DOHH2 (cell line): ENCODE results near the gene GFM1.

Experiments used
- H3F3A ChIP-seq: fragments of 200-600 bp; sonication (generic), shearing (Covaris generic); 2 replicates; pipeline ENCODE4 v1.6.0; 2016; ENCODE audit warnings: antibody characterized with exemption, mild to moderate bottlenecking; ENCODE audit not compliant: control insufficient read depth, insufficient read depth
- H3K27ac ChIP-seq: fragments of 200-600 bp; sonication (generic); 2 replicates; pipeline ENCODE4 v1.5.1; 2014; ENCODE audit warnings: low read depth, mild to moderate bottlenecking, low read length, moderate library complexity
- H3K27me3 ChIP-seq: fragments of 200-600 bp; sonication (generic); 2 replicates; pipeline ENCODE4 v1.6.1; 2014; ENCODE audit warnings: mild to moderate bottlenecking, low read length, mixed read lengths; ENCODE audit not compliant: control insufficient read depth
- H3K36me3 ChIP-seq: fragments of 200-600 bp; sonication (generic); 2 replicates; pipeline ENCODE4 v1.6.1; 2014; ENCODE audit warnings: mild to moderate bottlenecking, low read length, moderate library complexity, mixed read lengths; ENCODE audit not compliant: control insufficient read depth
- H3K4me1 ChIP-seq: fragments of 200-600 bp; sonication (generic); 2 replicates; pipeline ENCODE4 v1.6.1; 2014; ENCODE audit warnings: mild to moderate bottlenecking, low read length, mixed read lengths; ENCODE audit not compliant: control insufficient read depth
- H3K4me2 ChIP-seq: fragments of 200-600 bp; sonication (generic); 2 replicates; pipeline ENCODE4 v1.6.0; 2014; ENCODE audit warnings: mild to moderate bottlenecking, low read length, moderate library complexity
- H3K4me3 ChIP-seq: fragments of 200-600 bp; sonication (generic); 2 replicates; pipeline ENCODE4 v1.5.1; 2014; ENCODE audit warnings: mild to moderate bottlenecking, low read length, mixed read lengths
- H3K79me2 ChIP-seq: fragments of 200-600 bp; sonication (generic); 2 replicates; pipeline ENCODE4 v1.6.1; 2014; ENCODE audit warnings: mild to moderate bottlenecking, low read length, mixed read lengths; ENCODE audit not compliant: control insufficient read depth
- H3K9me2 ChIP-seq: fragments of 200-600 bp; sonication (generic); replicated peaks from 2 replicates; pipeline ENCODE4 v1.6.1; 2014; ENCODE audit warnings: mild to moderate bottlenecking, low read length, mixed read lengths; ENCODE audit not compliant: control insufficient read depth
- H3K9me3 ChIP-seq: fragments of 200-600 bp; sonication (generic); 2 replicates; pipeline ENCODE4 v1.6.1; 2014; ENCODE audit warnings: antibody characterized with exemption, low read length, mixed read lengths; ENCODE audit not compliant: control insufficient read depth, insufficient read depth
- H4K20me1 ChIP-seq: fragments of 200-600 bp; sonication (generic); 2 replicates; pipeline ENCODE4 v1.6.0; 2014; ENCODE audit warnings: low read depth, mild to moderate bottlenecking, antibody characterized with exemption, low read length, moderate library complexity; ENCODE audit not compliant: control insufficient read depth, insufficient read depth
- CTCF ChIP-seq: fragments of 200-600 bp; sonication (generic); IDR thresholded peaks from one replicate; pipeline ENCODE4 v1.5.1; 2014; ENCODE audit warnings: antibody characterized with exemption, mild to moderate bottlenecking, low read depth, low read length; ENCODE audit not compliant: poor library complexity, severe bottlenecking
- EZH2phosphoT487 ChIP-seq: fragments of 200-600 bp; sonication (generic); IDR thresholded peaks from 2 replicates; pipeline ENCODE4 v1.6.1; 2017; ENCODE audit warnings: borderline replicate concordance, mild to moderate bottlenecking, antibody characterized with exemption, low read length, moderate library complexity, mixed read lengths

Gene GFM1

GRCh38 chr3:158709666-158710083 is 65.3 kb downstream of the GFM1 start:
- Histone ChIP-seq H3K4me2 (no peak overlapping the region), H3K36me3 (peaks cover 21% of the 10 kb centered on the region), H3K4me1 (no peaks in the 10 kb centered on the region), H3K79me2 (no peaks in the 10 kb centered on the region), H3K27me3 (no peaks in the 10 kb centered on the region), H4K20me1 (no peaks in the 10 kb centered on the region), H3F3A (no peaks in the 10 kb centered on the region), H3K9me3 (no peaks in the 10 kb centered on the region), H3K9me2 (no peaks in the 10 kb centered on the region), H3K27ac (no peak overlapping the region), H3K4me3 (no peak overlapping the region)
- TF ChIP-seq CTCF (no peak), EZH2phosphoT487 (no peak)

GRCh38 chr3:158710601-158711000 is 66.3 kb downstream of the GFM1 start:
- Histone ChIP-seq H3K9me3 (no peaks in the 10 kb centered on the region), H3K27ac (no peak overlapping the region), H3F3A (no peaks in the 10 kb centered on the region), H4K20me1 (no peaks in the 10 kb centered on the region), H3K79me2 (no peaks in the 10 kb centered on the region), H3K4me1 (no peaks in the 10 kb centered on the region), H3K9me2 (no peaks in the 10 kb centered on the region), H3K36me3 (peaks cover 21% of the 10 kb centered on the region), H3K4me3 (no peak overlapping the region), H3K4me2 (no peak overlapping the region), H3K27me3 (no peaks in the 10 kb centered on the region)
- no peak for TF ChIP-seq CTCF
- TF ChIP-seq EZH2phosphoT487: no peak

DNA sequence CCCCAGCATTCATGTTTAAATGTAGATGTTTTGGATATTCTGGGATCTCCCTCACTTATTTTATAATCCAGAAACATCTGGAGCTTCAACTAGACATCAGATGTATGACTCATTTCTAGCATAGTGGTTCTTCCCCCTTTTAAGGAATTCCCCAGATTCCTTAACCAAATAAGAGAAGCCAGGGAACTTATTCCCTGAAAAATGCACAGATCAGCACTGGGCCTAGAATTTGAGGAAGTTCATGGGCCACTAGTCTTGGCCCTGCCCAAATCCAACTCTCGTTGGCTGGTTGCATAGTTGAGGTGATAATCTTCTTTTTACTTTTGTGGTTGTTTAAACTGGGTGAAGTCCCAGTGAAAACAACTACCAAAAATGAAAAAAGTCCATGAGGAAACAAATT is 67.6 kb downstream of the GFM1 start:
- no peak for TF ChIP-seq CTCF
- TF ChIP-seq EZH2phosphoT487: no peak
- H3K9me3 ChIP-seq: no peaks in the 10 kb centered on the region
- no peaks in the 10 kb centered on the region for H3K4me1 ChIP-seq
- H3K27me3 ChIP-seq: no peaks in the 10 kb centered on the region
- H4K20me1 ChIP-seq: no peaks in the 10 kb centered on the region
- H3K4me2 ChIP-seq: no peak overlapping the region
- no peak overlapping the region for H3K27ac ChIP-seq
- H3K36me3 ChIP-seq: peaks cover 21% of the 10 kb centered on the region
- no peaks in the 10 kb centered on the region for H3F3A ChIP-seq
- H3K4me3 ChIP-seq: no peak overlapping the region
- H3K9me2 ChIP-seq: no peaks in the 10 kb centered on the region
- H3K79me2 ChIP-seq: no peaks in the 10 kb centered on the region

DNA sequence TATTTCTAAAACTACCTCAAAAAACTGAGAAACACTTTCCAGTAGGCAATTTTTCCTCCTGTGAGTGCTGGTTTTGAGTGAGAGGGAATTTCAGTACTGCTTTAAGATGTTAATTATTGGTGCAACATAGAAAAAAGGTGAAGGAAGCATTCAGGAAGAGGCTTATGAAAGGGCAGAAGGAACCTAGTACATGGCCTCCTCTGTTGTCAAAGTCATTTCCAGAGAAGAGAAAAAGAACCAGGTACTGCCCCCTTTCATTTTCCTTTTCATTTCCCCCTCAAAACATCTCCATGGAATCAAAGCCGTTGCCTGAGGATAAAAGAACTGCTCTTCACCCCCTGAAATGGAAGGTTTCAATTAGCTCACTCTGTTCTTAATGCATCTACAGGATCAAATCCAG is 68.1 kb downstream of the GFM1 start:
- Histone ChIP-seq H3K4me3 (no peak overlapping the region), H3K27me3 (no peaks in the 10 kb centered on the region), H3K4me1 (no peaks in the 10 kb centered on the region), H3K27ac (no peak overlapping the region), H3K79me2 (no peaks in the 10 kb centered on the region), H3K9me2 (no peaks in the 10 kb centered on the region), H3K9me3 (no peaks in the 10 kb centered on the region), H4K20me1 (no peaks in the 10 kb centered on the region), H3K36me3 (peaks cover 20% of the 10 kb centered on the region), H3K4me2 (no peak overlapping the region), H3F3A (no peaks in the 10 kb centered on the region)
- TF ChIP-seq EZH2phosphoT487 (no peak), CTCF (no peak)
